ENCODE measurements around the gene ZNF792. TPM values are rescaled to one million over a fixed set of nuclear protein-coding genes. Genes with fewer than 3 reads are reported as not detected.
"Not testable (repeated sequence)": the region's sequence is repeated elsewhere in the genome, so short reads cannot be mapped to it uniquely, and the experiment has no call there.

ZNF792 gene
- total and polyA plus RNA-seq, 4 experiments from 2014 or later, result 10.1 to 34.7 (median 28.9) TPM

- ChIA-PET CTCF (ENCODE audit: partially characterized antibody) (no interaction called here), POLR2A (ENCODE audit: partially characterized antibody) (no interaction called here)
- Histone ChIP-seq H3K4me1 (ENCODE audit: insufficient read depth, low read length) (peaks cover 5% of the 10 kb centered on the region), H3K9me3 (ENCODE audit: control insufficient read depth in 1 of 2, low read length in 2 of 2) (no peaks in the 10 kb centered on the region), H3K27me3 (ENCODE audit: insufficient read depth, low read length) (no peaks in the 10 kb centered on the region), H3K4me3 (ENCODE audit: low read length in 2 of 2) (no peak overlapping the region), H3K27ac (ENCODE audit: low read depth, low read length) (no peak overlapping the region), H3K36me3 (ENCODE audit: insufficient read depth, low read length) (peaks cover 6% of the 10 kb centered on the region)
- DNase-seq, result no peak
- peaks cover 55 to 60% of the 10 kb centered on the region in 2 donors for H3K36me3 Mint-ChIP-seq
- H3K4me3 Mint-ChIP-seq, result no peak overlapping the region
- intact Hi-C loops (cut with micrococcal nuclease), result no loop called here
- H3K27me3 Mint-ChIP-seq, result no peaks in the 10 kb centered on the region
- H3K4me1 Mint-ChIP-seq, result peaks cover 9 to 13% (median 12%) of the 10 kb centered on the region in 4 donors
- peaks cover 0 to 16% (median 6%) of the 10 kb centered on the region in 8 donors for H3K9me3 Mint-ChIP-seq
- no peak overlapping the region for H3K27ac Mint-ChIP-seq
Measured at GRCh38 chr19:34932494-34932893, 31.5 kb downstream of the ZNF792 start.

GRCh38 chr19:34926685-34927375 is 37.2 kb downstream of the ZNF792 start, which contains the start of gene ZNF30:
Gene ZNF30 (plus strand): TSS chr19:34926903. CDS start chr19:34929948, 3,045 bp downstream.
- Mint-ChIP-seq H3K4me1 (peaks cover 13 to 24% (median 19%) of the 10 kb centered on the region in 4 donors), H3K27me3 (no peaks in the 10 kb centered on the region), H3K9me3 (no peaks in the 10 kb centered on the region), H3K4me3 (peak within 1 kb of the TSS; percentile 89 to 94 (median 92)), H3K27ac (peak within 1 kb of the TSS in 6 of 7 donors; percentile 61 to 84 (median 78)), H3K36me3 (peaks cover 20 to 25% of the 10 kb centered on the region in 2 donors)
- POLR2A ChIA-PET (ENCODE audit: partially characterized antibody), result interaction anchor here (0.6 to 2.4 kb wide), 14 partner anchors 10 to 251 kb away, joined by 3 to 17 read pairs (median 4); no protein-coding TSS in a partner anchor
- Histone ChIP-seq H3K27ac (ENCODE audit: low read depth, low read length) (peak within 1 kb of the TSS; percentile 31), H3K4me1 (ENCODE audit: insufficient read depth, low read length) (peaks cover 20% of the 10 kb centered on the region), H3K9me3 (ENCODE audit: control insufficient read depth in 1 of 2, low read length in 2 of 2) (no peaks in the 10 kb centered on the region), H3K27me3 (ENCODE audit: insufficient read depth, low read length) (no peaks in the 10 kb centered on the region), H3K36me3 (ENCODE audit: insufficient read depth, low read length) (no peaks in the 10 kb centered on the region), H3K4me3 (ENCODE audit: low read length in 2 of 2) (peak within 1 kb of the TSS; percentile 25 to 67)
- DNase-seq, result peak; percentile 62 to 76 (median 69)
- CTCF ChIA-PET (ENCODE audit: partially characterized antibody), result interaction anchor here (0.6 to 1.9 kb wide), 9 partner anchors 26 to 247 kb away, joined by 3 to 11 read pairs (median 4); no protein-coding TSS in a partner anchor
- intact Hi-C loops (cut with micrococcal nuclease), result loop anchor here (5.0 kb wide), 2 partner anchors 35 to 70 kb away; partner anchors contain the start of gene ZNF792

- DNase-seq, result no peak
- Histone ChIP-seq H3K9me3 (ENCODE audit: control insufficient read depth in 1 of 2, low read length in 2 of 2) (no peaks in the 10 kb centered on the region), H3K36me3 (ENCODE audit: insufficient read depth, low read length) (no peaks in the 10 kb centered on the region), H3K4me1 (ENCODE audit: insufficient read depth, low read length) (peaks cover 20% of the 10 kb centered on the region), H3K27ac (ENCODE audit: low read depth, low read length) (no peak overlapping the region), H3K27me3 (ENCODE audit: insufficient read depth, low read length) (no peaks in the 10 kb centered on the region), H3K4me3 (ENCODE audit: low read length in 2 of 2) (no peak overlapping the region)
- H3K27me3 Mint-ChIP-seq, result no peaks in the 10 kb centered on the region
- CTCF ChIA-PET (ENCODE audit: partially characterized antibody), result interaction anchor here (0.6 to 1.9 kb wide), 8 partner anchors 26 to 247 kb away, joined by 3 to 11 read pairs (median 4); no protein-coding TSS in a partner anchor
- H3K9me3 Mint-ChIP-seq, result no peaks in the 10 kb centered on the region
- peak overlapping the region in 3 of 7 donors; percentile 75 to 84 (median 80) for H3K27ac Mint-ChIP-seq
- intact Hi-C loops (cut with micrococcal nuclease), result loop anchor here (5.0 kb wide), 2 partner anchors 36 to 69 kb away; partner anchors contain the start of gene ZNF792
- peaks cover 13 to 24% (median 19%) of the 10 kb centered on the region in 4 donors for H3K4me1 Mint-ChIP-seq
- peaks cover 15 to 20% of the 10 kb centered on the region in 2 donors for H3K36me3 Mint-ChIP-seq
- POLR2A ChIA-PET (ENCODE audit: partially characterized antibody), result interaction anchor here (0.6 to 2.4 kb wide), 10 partner anchors 10 to 250 kb away, joined by 3 to 17 read pairs (median 6); no protein-coding TSS in a partner anchor
- H3K4me3 Mint-ChIP-seq, result peak overlapping the region; percentile 89 to 94 (median 92)
Measured at GRCh38 chr19:34926361-34926684, 37.7 kb downstream of the ZNF792 start.

GRCh38 chr19:34925278-34925855 is 38.7 kb downstream of the ZNF792 start:
- intact Hi-C loops (cut with micrococcal nuclease), result loop anchor here (5.0 kb wide), 2 partner anchors 37 to 68 kb away; partner anchors contain the start of gene ZNF792
- Histone ChIP-seq H3K27ac (ENCODE audit: low read depth, low read length) (no peak overlapping the region), H3K4me3 (ENCODE audit: low read length in 2 of 2) (no peak overlapping the region), H3K4me1 (ENCODE audit: insufficient read depth, low read length) (peaks cover 20% of the 10 kb centered on the region), H3K27me3 (ENCODE audit: insufficient read depth, low read length) (no peaks in the 10 kb centered on the region), H3K36me3 (ENCODE audit: insufficient read depth, low read length) (no peaks in the 10 kb centered on the region), H3K9me3 (ENCODE audit: control insufficient read depth in 1 of 2, low read length in 2 of 2) (no peaks in the 10 kb centered on the region)
- Mint-ChIP-seq H3K4me1 (peaks cover 13 to 24% (median 19%) of the 10 kb centered on the region in 4 donors), H3K4me3 (peak overlapping the region in 1 of 8 donors; percentile 90), H3K27me3 (no peaks in the 10 kb centered on the region), H3K9me3 (no peaks in the 10 kb centered on the region), H3K36me3 (peaks cover 13 to 14% of the 10 kb centered on the region in 2 donors), H3K27ac (peak overlapping the region in 1 of 7 donors; percentile 65)
- ChIA-PET POLR2A (ENCODE audit: partially characterized antibody) (interaction anchor here (1.7 to 2.4 kb wide), 2 partner anchors 37 to 249 kb away, joined by 4 to 17 read pairs; no protein-coding TSS in a partner anchor), CTCF (ENCODE audit: partially characterized antibody) (interaction anchor here (1.3 kb wide), 1 partner anchor 43 kb away, joined by 4 read pairs; no protein-coding TSS in a partner anchor)
- DNase-seq, result no peak

GRCh38 chr19:34920090-34920786 is 43.8 kb downstream of the ZNF792 start:
- H3K4me3 ChIP-seq (ENCODE audit: low read length in 2 of 2); H3K4me1 ChIP-seq (ENCODE audit: insufficient read depth, low read length); H3K4me3 Mint-ChIP-seq; H3K36me3 ChIP-seq (ENCODE audit: insufficient read depth, low read length); CTCF ChIA-PET (ENCODE audit: partially characterized antibody); intact Hi-C loops (cut with micrococcal nuclease); DNase-seq; H3K27me3 Mint-ChIP-seq; H3K27ac ChIP-seq (ENCODE audit: low read depth, low read length); H3K27ac Mint-ChIP-seq; H3K36me3 Mint-ChIP-seq; POLR2A ChIA-PET (ENCODE audit: partially characterized antibody); H3K4me1 Mint-ChIP-seq; H3K27me3 ChIP-seq (ENCODE audit: insufficient read depth, low read length): not testable (repeated sequence)
- peaks cover 0 to 15% of the 10 kb centered on the region in 2 donors for H3K9me3 ChIP-seq (ENCODE audit: control insufficient read depth in 1 of 2, low read length in 2 of 2)
- peaks cover 2 to 35% (median 29%) of the 10 kb centered on the region in 8 donors for H3K9me3 Mint-ChIP-seq

- ChIA-PET POLR2A (ENCODE audit: partially characterized antibody) (no interaction called here), CTCF (ENCODE audit: partially characterized antibody) (no interaction called here)
- intact Hi-C loops (cut with micrococcal nuclease), result no loop called here
- Mint-ChIP-seq H3K36me3 (peaks cover 4% of the 10 kb centered on the region in 2 donors), H3K4me1 (no peaks in the 10 kb centered on the region), H3K4me3 (no peak overlapping the region), H3K9me3 (peaks cover 2 to 39% (median 32%) of the 10 kb centered on the region in 8 donors), H3K27me3 (no peaks in the 10 kb centered on the region), H3K27ac (no peak overlapping the region)
- H3K4me3 ChIP-seq (ENCODE audit: low read length in 2 of 2), result no peak overlapping the region
- no peaks in the 10 kb centered on the region for H3K4me1 ChIP-seq (ENCODE audit: insufficient read depth, low read length)
- H3K27me3 ChIP-seq (ENCODE audit: insufficient read depth, low read length), result no peaks in the 10 kb centered on the region
- H3K9me3 ChIP-seq (ENCODE audit: control insufficient read depth in 1 of 2, low read length in 2 of 2), result peaks cover 0 to 15% of the 10 kb centered on the region in 2 donors
- H3K36me3 ChIP-seq (ENCODE audit: insufficient read depth, low read length), result no peaks in the 10 kb centered on the region
- H3K27ac ChIP-seq (ENCODE audit: low read depth, low read length), result no peak overlapping the region
- no peak for DNase-seq
Measured at GRCh38 chr19:34918190-34918589, 45.8 kb downstream of the ZNF792 start.

All from CD4-positive, alpha-beta memory T cell (primary cell).